ENCODE measurements around the gene PANK4. TPM values are rescaled to one million over a fixed set of nuclear protein-coding genes. Genes with fewer than 3 reads are reported as not detected.
"Not testable (repeated sequence)": the region's sequence is repeated elsewhere in the genome, so short reads cannot be mapped to it uniquely, and the experiment has no call there.

PANK4 gene
- total and polyA plus RNA-seq, 8 donors, result 23.2 to 30.9 (median 28.1) TPM

DNA sequence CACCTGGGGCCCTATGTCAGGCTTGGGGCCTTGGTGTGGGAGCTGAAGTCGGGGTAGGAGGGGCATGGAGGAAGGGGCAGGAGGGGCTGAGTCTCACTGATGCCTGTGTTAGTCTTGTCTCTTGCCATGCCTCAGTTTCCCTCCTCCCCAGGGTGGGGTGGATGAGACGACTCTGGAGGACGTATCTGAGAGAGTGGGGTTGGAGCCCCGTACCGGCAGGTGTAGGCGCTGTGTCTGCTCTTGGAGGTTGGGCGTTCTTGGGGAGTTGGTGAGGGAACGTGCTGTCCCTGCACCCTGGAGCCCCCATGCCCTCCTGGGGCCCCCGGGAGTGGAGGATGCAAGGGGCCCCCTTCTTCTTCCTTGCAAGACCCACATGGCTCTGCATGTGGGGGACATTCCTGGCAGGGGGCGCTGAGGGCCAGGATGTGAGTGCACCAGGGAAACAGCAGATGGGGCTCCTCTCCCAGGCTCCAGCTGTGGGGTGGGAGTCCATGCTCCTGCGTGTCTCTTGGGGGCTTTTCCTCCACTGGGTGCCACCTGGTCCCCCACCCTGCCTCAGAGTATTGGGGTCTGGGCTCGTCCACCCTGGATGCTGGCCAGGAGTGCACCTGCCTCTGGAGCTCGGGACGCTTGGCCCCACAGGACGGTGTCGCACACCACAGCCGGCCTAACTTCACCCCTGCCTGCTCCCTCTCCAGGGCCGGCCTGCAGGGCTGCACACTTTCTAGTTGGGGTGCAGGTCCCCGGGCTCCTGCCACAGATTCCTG, 28.4 kb upstream of the PANK4 start:
- H3K4me1 ChIP-seq, result peaks cover 12 to 59% of the 10 kb centered on the region in 2 donors
- ATAC-seq (peak; percentile 6), DNase-seq (peak in 2 of 4 donors; percentile 53 to 82)
- intact Hi-C loops (cut with DNase I), result no loop called here
- peak overlapping the region in 1 of 2 donors; percentile 77 for H3K4me3 ChIP-seq
- TF ChIP-seq, protein P1, sequence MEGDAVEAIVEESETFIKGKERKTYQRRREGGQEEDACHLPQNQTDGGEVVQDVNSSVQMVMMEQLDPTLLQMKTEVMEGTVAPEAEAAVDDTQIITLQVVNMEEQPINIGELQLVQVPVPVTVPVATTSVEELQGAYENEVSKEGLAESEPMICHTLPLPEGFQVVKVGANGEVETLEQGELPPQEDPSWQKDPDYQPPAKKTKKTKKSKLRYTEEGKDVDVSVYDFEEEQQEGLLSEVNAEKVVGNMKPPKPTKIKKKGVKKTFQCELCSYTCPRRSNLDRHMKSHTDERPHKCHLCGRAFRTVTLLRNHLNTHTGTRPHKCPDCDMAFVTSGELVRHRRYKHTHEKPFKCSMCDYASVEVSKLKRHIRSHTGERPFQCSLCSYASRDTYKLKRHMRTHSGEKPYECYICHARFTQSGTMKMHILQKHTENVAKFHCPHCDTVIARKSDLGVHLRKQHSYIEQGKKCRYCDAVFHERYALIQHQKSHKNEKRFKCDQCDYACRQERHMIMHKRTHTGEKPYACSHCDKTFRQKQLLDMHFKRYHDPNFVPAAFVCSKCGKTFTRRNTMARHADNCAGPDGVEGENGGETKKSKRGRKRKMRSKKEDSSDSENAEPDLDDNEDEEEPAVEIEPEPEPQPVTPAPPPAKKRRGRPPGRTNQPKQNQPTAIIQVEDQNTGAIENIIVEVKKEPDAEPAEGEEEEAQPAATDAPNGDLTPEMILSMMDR (IDR thresholded peaks at IDR 0.05), result peak; percentile 30 to 38
- H3K27me3 ChIP-seq, result no peaks in the 10 kb centered on the region
- H3K27ac ChIP-seq, result peak overlapping the region; percentile 94 to 98
- peaks cover 0 to 23% of the 10 kb centered on the region in 2 donors for H3K36me3 ChIP-seq
- no peaks in the 10 kb centered on the region for H3K9me3 ChIP-seq

DNA sequence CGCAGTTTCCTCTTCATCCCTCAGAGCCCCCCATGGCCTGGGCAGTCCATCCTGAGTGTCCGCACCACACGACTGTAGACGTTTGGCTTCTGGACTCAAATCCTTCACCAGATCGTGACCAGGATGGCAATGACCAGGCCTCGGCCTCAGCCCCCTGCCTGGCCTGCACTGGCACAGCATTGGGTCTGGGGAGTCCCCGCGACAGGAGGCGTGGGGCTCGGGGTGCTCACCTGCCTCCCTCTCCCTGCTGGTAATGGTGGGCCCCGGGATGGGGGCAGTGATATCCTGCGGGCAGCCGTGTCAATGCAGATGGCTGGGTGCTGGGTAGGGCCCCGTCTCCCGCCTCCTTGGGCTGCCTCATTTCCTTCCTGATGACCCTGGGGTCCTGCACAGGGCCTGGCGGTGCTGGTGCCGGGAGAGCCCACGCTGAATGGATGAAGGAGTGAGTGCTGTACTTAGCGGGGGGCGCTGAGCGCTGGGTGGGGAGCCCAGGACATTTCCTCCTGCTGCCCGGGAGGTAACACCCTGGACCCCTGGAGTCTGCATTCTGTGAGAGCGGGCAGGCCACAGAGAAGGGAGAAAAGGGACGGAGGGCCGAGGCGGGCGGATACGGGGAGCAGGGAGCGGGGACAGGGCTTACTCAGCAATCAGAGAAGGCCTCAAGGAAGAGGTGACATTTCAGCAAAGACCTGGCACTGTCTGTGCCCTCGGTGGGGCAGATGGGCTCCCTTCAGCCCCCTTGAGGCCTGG, 27.6 kb upstream of the PANK4 start:
- H3K4me1 ChIP-seq, result peaks cover 14 to 59% of the 10 kb centered on the region in 2 donors
- ATAC-seq (no peak), DNase-seq (peak in 1 of 4 donors; percentile 54)
- no peak overlapping the region for H3K4me3 ChIP-seq
- no peak overlapping the region for H3K27ac ChIP-seq
- H3K9me3 ChIP-seq, result no peaks in the 10 kb centered on the region
- TF ChIP-seq, protein P1 (IDR thresholded peaks at IDR 0.05), result no peak
- intact Hi-C loops (cut with DNase I), result no loop called here
- peaks cover 0 to 15% of the 10 kb centered on the region in 2 donors for H3K36me3 ChIP-seq
- no peaks in the 10 kb centered on the region for H3K27me3 ChIP-seq

DNA sequence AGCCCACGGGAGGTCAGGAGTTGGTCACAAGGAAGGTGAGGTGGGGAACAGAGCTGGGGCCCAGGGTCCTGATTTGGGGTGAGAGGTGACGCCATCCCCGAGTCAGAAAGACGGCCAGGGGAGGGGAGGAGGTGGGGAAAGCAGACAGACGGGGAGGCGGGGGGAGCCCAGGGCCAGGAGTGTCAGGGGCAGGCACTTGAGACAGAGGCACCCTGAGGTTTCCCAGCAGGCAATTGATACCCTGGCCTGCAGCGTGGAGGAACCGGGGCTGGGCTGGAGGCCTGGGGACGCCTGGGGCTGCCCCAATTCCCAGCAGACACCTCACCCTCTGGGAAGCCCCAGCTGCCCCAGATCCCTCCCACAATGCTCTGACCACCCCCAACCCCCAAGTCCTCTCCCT, 26.7 kb upstream of the PANK4 start:
- intact Hi-C loops (cut with DNase I); ATAC-seq; H3K36me3 ChIP-seq; DNase-seq; H3K4me3 ChIP-seq; H3K27me3 ChIP-seq; H3K27ac ChIP-seq; H3K9me3 ChIP-seq: not testable (repeated sequence)
- H3K4me1 ChIP-seq, result peaks cover 22 to 59% of the 10 kb centered on the region in 2 donors

DNA sequence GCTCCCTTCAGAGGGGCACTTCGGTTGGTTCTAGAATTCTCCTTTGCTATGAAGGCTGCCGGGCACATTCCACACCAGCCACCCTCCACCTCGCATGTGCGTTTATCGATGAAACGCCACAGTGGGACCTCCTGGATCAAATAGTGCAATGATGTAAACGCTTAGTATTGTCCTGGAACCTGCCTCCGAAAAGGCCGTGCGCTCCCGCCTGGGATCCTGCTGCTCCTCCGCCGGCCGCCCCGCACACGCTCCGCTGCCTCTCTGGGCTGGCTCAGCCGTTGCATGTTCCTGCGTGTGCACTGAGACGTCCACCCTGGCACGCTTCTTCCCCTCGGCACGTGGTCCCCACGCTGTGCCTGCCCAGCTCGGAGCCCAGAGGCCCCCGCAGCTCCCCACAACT, 25.8 kb upstream of the PANK4 start:
- H3K36me3 ChIP-seq, result no peaks in the 10 kb centered on the region
- DNase-seq, result no peak
- H3K27ac ChIP-seq, result no peak overlapping the region
- peaks cover 24 to 59% of the 10 kb centered on the region in 2 donors for H3K4me1 ChIP-seq
- H3K9me3 ChIP-seq, result no peaks in the 10 kb centered on the region
- no peak for ATAC-seq
- TF ChIP-seq, protein P1 (IDR thresholded peaks at IDR 0.05), result no peak
- no peaks in the 10 kb centered on the region for H3K27me3 ChIP-seq
- intact Hi-C loops (cut with DNase I), result no loop called here
- no peak overlapping the region for H3K4me3 ChIP-seq

DNA sequence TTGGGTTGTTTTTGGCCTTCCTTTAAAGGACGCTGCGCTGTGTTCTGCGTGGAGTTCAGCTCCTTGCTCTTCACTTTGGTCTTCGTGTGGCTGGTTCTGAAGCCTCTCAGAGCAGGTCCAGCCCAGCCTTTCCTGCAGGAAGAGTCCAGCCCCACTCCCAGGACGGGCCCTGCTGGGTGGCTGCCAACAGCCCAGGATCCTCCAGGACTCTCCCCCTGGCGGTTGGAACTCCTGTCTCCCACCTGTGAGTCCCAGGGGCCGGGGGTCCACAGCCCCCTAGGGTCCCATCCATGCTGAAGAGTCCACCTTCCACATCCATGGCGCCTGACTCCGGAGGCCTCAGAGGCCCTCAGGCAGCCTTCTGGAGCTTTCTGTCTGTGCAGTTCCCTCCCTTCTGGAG, 25.1 kb upstream of the PANK4 start:
- H3K9me3 ChIP-seq; intact Hi-C loops (cut with DNase I); H3K27me3 ChIP-seq; H3K36me3 ChIP-seq; DNase-seq; ATAC-seq: not testable (repeated sequence)
- peak overlapping the region in 1 of 2 donors; percentile 24 for H3K4me3 ChIP-seq
- peak overlapping the region in 1 of 2 donors; percentile 18 for H3K27ac ChIP-seq
- TF ChIP-seq, protein P1 (IDR thresholded peaks at IDR 0.05), result peak in 1 of 2 donors; percentile 12
- H3K4me1 ChIP-seq, result peaks cover 27 to 59% of the 10 kb centered on the region in 2 donors

DNA sequence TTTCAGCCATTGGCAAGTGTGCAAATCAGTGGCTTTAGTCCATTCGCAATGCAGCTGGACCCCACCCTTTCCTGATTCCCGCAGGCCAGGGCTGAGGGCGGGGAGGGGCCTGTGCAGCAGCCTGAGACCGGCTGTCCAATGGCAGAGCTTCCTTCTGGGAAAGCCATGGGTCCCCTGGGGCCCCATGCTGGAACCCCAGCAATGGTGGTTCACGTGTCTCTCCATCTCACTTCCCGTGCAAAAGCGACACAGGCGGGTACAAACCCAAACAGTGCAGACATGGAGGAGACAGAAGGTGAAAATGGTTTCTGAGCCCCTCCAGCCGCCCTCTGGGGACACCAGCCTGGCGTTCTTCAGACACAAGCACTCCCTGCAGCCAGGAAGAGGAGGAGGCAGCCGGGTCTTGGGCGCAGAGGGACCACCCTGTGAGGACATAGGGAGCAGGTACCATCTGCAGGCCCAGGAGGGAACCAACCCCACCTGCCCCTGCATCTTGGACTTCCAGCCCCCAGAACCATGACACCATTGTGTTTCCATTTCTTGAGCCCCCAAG, 24.0 kb upstream of the PANK4 start:
- ATAC-seq; H3K36me3 ChIP-seq; intact Hi-C loops (cut with DNase I); H3K27me3 ChIP-seq; H3K9me3 ChIP-seq; DNase-seq: not testable (repeated sequence)
- peak overlapping the region in 1 of 2 donors; percentile 97 for H3K27ac ChIP-seq
- H3K4me1 ChIP-seq, result peaks cover 27 to 63% of the 10 kb centered on the region in 2 donors
- peak overlapping the region in 1 of 2 donors; percentile 24 for H3K4me3 ChIP-seq

DNA sequence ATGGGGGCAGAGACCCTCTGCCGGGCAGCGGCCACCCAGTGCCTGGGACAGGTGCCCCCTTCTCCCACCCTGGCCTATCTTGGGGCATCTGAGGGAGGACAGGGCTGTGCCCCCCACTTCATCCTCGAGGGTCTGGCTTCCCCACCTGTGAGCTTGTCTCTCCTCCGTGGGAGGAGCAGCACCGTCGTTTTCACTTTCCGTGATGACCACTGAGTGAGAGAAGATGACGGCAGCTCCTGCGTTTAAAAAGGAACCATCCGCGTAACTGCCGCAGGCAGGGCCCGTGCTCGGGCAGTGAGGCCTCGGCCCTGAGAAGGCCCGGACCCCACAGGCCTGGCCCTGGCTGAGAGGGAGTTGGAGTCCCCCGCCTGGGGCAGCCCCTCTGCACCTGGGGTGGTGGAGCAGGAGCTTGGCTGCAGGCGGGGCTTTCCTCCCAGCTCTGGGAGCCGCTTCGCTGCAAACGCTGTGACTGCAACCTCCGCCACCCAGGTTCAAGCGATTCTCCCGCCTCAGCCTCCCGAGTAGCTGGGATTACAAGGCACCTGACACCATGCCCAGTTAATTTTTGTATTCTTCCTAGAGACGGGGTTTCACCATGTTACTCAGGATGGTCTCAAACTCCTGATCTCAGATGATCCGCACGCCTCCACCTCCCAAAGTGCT, 23.1 kb upstream of the PANK4 start:
- H3K4me3 ChIP-seq, result peak overlapping the region in 1 of 2 donors; percentile 61
- intact Hi-C loops (cut with DNase I), result loop anchor here in 1 of 2 donors (10.0 kb wide), 1 partner anchor 135 kb away; the partner anchor contains the start of gene PEX10
- DNase-seq, result not testable (repeated sequence)

More for the DNA sequence above, 23.1 kb upstream of the PANK4 start:
- H3K9me3 ChIP-seq, H3K36me3 ChIP-seq, ATAC-seq, H3K27me3 ChIP-seq: not testable (repeated sequence)
- peaks cover 31 to 63% of the 10 kb centered on the region in 2 donors for H3K4me1 ChIP-seq
- H3K27ac ChIP-seq, result peak overlapping the region; percentile 97
